ENCODE results near the gene CMTM8.

CMTM8 gene

DNA sequence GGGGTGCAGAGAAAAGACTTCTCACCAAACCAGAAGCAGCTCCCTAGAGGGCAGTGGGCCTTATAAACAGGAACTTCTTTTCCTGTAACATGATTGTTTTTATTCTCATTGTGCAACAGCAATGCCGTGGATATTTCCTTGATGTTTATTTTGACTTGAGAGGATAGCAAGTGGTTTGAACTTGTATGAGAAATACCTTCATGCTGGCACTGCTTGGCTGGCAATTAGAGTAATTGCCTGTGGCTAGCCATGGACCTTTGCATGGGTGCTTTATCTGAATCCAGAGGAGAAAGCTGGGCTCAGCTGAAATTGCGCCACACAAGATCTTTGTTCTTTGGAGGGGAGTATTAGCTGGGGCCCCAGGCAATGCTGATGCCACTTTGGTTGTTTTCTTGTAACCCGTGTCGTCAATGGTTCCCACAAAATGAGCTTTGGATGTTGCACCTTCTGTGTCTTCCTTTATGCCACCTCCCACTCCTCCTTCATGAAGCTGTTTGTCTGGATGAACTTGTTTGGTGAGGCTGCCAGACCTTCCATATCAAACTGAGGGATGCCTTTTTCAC lies 37.9 kb downstream of the CMTM8 start:
- intact Hi-C loops (cut with micrococcal nuclease), result no loop called here

DNA sequence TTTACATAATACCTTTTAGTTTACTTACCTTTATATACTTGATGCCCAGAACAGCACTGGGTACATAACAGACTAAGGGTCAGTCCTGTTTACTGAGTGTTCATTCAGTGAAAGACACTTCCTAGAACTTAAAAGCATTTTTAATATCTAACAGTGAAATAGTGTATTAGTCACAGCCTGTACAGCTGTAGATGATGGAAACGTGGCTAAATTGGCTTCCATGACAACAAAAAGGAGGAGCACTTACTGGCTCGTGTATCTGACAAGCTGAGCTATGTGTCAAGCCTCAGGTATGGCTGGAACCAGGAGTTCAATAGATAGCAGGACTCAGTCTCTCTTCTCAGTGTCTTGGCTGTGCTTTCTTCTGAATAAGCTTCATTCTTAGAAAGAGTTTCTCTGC lies 40.2 kb downstream of the CMTM8 start:
- peaks cover 17% of the 10 kb centered on the region for H3K4me1 Mint-ChIP-seq (ENCODE audit: low read depth)
- H3K4me3 Mint-ChIP-seq, result no peak overlapping the region
- H3K27me3 Mint-ChIP-seq, result peaks cover 1% of the 10 kb centered on the region
- H3K9me3 Mint-ChIP-seq, result no peaks in the 10 kb centered on the region
- H3K36me3 Mint-ChIP-seq (ENCODE audit: low read depth), result no peaks in the 10 kb centered on the region
- H3K27ac Mint-ChIP-seq, result no peak overlapping the region
- intact Hi-C loops (cut with micrococcal nuclease), result no loop called here

More for the DNA sequence above, 37.9 kb downstream of the CMTM8 start:
- no peak overlapping the region for H3K27ac Mint-ChIP-seq
- H3K4me3 Mint-ChIP-seq, result no peak overlapping the region
- H3K9me3 Mint-ChIP-seq, result no peaks in the 10 kb centered on the region
- H3K4me1 Mint-ChIP-seq (ENCODE audit: low read depth), result peaks cover 17% of the 10 kb centered on the region
- no peaks in the 10 kb centered on the region for H3K36me3 Mint-ChIP-seq (ENCODE audit: low read depth)
- no peaks in the 10 kb centered on the region for H3K27me3 Mint-ChIP-seq

DNA sequence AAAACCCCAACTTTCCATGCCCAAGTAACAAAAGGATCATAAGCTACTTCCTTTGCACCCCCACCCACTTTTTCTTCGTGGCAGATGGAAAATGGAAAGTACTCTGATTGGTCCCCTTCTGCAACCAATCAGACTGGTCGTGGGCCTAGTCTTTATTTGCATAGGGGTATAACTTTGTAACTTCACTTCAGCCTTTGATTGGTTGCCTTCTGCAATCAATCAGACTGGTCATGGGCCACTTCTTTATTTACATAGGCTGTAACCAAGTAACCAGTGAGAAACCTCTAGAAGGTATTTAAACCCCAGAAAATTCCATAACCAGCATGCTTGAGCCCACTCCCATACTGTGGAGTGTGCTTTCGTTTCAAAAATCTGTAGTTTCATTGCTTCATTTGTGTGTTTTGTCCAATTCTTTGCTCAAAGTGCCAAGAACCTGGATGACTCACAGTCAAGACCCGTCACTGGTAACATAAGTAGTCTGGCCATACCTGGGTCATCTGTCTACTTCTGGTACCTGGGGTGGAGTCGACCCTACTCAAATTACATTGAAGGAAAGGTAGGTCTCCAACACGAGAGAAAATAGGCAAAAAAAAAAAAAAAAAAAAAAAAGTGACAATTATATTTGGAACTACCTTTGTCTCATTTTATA lies 41.9 kb downstream of the CMTM8 start:
- no peak overlapping the region for H3K27ac Mint-ChIP-seq
- intact Hi-C loops (cut with micrococcal nuclease), result no loop called here
- no peaks in the 10 kb centered on the region for H3K9me3 Mint-ChIP-seq
- H3K36me3 Mint-ChIP-seq (ENCODE audit: low read depth), result no peaks in the 10 kb centered on the region
- H3K4me1 Mint-ChIP-seq (ENCODE audit: low read depth), result peaks cover 17% of the 10 kb centered on the region
- H3K4me3 Mint-ChIP-seq, result no peak overlapping the region
- peaks cover 1% of the 10 kb centered on the region for H3K27me3 Mint-ChIP-seq

DNA sequence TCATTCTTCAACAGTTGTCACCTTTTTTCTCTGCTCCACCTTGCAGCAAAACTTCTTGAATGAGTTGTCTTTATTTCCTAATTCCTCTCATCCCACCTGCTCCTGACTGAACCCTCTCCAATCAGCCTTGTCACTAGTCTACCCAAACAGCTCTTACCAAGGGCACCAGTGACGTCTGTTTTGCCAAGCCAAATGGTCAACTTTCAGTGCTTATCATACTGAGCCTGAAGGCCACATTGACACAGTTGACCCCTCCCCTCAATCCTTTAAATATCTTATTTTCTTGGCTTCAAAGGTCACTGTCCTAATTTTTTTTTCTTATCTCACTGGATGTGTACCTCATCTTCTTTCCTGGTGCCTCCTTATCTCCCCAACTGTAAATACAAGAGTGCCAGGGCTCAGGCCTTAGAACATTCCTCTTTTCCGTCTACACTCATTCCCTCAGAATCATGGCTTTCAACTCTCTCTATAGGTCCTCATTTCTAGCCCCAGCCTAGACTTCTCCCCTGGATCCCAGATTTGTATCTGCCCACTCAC lies 43.2 kb downstream of the CMTM8 start:
- Mint-ChIP-seq H3K27me3 (peaks cover 1% of the 10 kb centered on the region), H3K36me3 (ENCODE audit: low read depth) (no peaks in the 10 kb centered on the region), H3K4me1 (ENCODE audit: low read depth) (peaks cover 5% of the 10 kb centered on the region), H3K27ac (no peak overlapping the region), H3K9me3 (no peaks in the 10 kb centered on the region), H3K4me3 (no peak overlapping the region)
- intact Hi-C loops (cut with micrococcal nuclease), result no loop called here

DNA sequence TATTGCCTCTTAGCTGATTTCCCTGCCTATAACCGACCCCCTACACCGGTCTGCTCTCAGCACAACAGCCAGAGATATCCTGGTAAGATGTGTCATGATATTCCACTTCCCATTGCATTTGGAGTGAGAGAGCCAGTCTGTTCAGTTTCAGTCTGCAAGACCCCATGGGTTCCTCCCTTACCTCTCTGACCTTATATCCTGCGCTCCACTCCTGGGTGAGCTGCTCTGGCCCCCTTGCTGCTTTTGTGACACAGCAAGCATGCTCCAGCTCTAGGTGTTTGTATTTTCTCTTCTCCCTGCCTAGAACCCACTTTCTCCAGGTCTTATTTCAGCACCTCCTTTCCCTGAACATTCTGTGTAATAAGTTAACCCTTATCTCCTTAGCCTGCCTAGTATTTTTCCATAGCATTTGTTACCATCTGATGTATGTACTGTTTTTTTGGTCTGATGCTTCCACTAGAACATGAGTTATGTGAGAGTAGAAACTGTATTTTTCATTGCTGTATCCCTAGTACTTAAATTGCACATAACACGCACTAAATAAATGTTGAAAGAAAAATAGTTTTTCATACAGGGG lies 44.2 kb downstream of the CMTM8 start:
- no peaks in the 10 kb centered on the region for H3K36me3 Mint-ChIP-seq (ENCODE audit: low read depth)
- no peak overlapping the region for H3K27ac Mint-ChIP-seq

DNA sequence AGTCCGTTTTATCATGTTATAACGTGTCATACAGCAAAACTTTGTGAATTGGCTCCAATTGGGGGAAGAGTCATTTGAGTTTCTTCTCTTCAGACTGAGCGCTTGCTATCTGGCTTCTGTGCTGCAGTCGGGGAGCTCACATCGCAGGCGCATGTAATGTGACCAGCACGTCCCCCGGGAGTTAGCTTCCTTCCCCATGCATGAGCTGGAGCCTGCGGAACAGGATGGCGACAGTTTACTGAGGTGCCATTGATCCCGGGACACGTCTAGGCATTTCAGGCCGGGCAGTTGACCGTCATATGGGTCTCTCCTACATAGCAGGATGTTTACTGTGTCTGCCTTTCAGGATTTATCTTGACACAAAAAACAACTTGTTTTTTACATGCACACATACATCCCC lies 44.8 kb downstream of the CMTM8 start:
- Mint-ChIP-seq H3K36me3 (ENCODE audit: low read depth) (no peaks in the 10 kb centered on the region), H3K4me1 (ENCODE audit: low read depth) (no peaks in the 10 kb centered on the region), H3K9me3 (no peaks in the 10 kb centered on the region), H3K4me3 (no peak overlapping the region), H3K27ac (no peak overlapping the region), H3K27me3 (peaks cover 1% of the 10 kb centered on the region)
- intact Hi-C loops (cut with micrococcal nuclease), result no loop called here

More for the DNA sequence above, 44.2 kb downstream of the CMTM8 start:
- Mint-ChIP-seq H3K27me3 (peaks cover 1% of the 10 kb centered on the region), H3K9me3 (no peaks in the 10 kb centered on the region), H3K4me3 (no peak overlapping the region), H3K4me1 (ENCODE audit: low read depth) (no peaks in the 10 kb centered on the region)
- intact Hi-C loops (cut with micrococcal nuclease), result no loop called here

DNA sequence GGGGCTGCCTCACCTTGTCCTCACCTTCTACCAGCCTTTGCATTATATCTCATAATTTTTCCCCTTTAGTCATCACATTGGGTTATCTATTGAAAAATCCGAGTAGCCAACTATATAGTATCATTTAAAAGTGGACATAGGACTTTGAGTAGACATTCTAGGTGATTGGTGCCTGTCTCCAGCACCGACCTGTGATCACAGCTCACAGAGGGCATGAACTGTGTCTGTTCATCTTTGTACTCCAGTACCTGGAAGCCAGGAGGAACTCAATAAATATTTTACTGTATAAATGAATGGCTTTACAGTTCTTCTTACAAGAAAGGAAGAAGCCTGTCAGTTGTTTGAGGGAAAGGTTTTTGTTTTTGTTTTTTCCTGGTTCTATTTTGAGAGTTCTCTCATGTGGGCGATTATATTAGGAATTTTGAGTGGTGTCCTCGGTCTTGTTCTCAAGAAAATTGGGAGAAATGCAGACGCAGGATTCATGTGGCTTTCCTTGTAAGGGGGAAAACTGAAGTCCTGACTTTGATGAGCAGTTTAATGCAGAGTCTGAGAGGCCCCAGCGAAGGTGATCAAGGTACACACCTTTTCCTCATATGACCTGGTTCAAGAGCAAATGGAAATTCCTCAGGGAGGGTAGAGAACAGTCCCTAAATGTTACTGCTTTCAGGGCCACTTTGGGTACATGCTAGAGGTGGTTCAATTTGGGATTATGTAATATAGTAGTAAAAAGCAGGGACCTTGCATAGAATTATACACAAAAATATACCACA lies 46.1 kb downstream of the CMTM8 start:
- intact Hi-C loops (cut with micrococcal nuclease), result no loop called here
- Mint-ChIP-seq H3K36me3 (ENCODE audit: low read depth) (no peaks in the 10 kb centered on the region), H3K9me3 (no peaks in the 10 kb centered on the region), H3K27ac (no peak overlapping the region), H3K4me3 (no peak overlapping the region), H3K27me3 (peaks cover 1% of the 10 kb centered on the region), H3K4me1 (ENCODE audit: low read depth) (no peaks in the 10 kb centered on the region)

DNA sequence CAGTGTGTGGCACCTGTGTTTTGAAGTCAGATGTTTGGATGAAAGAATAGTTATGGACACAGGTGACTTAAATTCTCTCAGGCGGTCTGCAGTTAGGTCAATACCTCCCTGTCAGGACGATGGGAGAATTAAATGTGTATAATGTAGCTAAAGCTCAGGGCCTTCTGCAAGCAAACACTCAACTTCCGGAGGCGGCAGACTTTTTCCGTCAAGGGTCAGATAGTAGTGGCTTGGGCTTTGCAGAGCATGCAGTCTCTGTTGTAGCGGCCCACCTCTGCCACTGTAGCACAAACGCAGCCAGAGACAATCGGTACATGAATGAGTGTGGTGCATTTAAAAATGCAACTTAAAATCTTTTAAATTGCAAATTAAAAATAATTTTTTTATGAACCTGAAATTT lies 47.4 kb downstream of the CMTM8 start:
- no peak overlapping the region for H3K27ac Mint-ChIP-seq
- H3K4me3 Mint-ChIP-seq, result no peak overlapping the region
- no peaks in the 10 kb centered on the region for H3K36me3 Mint-ChIP-seq (ENCODE audit: low read depth)
- intact Hi-C loops (cut with micrococcal nuclease), result no loop called here
- no peaks in the 10 kb centered on the region for H3K4me1 Mint-ChIP-seq (ENCODE audit: low read depth)
- H3K27me3 Mint-ChIP-seq, result peaks cover 1% of the 10 kb centered on the region
- no peaks in the 10 kb centered on the region for H3K9me3 Mint-ChIP-seq

DNA sequence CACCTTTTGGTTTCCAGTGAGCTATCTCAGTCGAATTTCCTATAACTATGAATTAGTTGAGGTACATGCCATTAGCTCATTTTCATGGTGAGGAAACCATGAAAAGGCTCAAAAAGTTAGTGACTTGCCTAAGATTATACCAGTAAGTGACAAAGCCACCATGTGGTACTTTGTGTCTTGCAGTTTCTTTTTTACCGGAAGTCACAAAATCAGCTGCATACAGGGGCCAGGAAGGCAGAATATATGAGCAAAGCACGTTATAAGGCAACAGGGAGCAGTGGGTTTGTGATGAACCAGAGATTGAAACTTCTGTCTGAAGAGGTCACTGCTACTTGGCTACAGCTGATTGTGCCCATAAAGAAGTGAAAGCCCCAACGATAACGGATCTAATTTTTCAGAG lies 50.3 kb downstream of the CMTM8 start:
- intact Hi-C loops (cut with micrococcal nuclease), result no loop called here
- Mint-ChIP-seq H3K36me3 (ENCODE audit: low read depth) (no peaks in the 10 kb centered on the region), H3K4me1 (ENCODE audit: low read depth) (no peaks in the 10 kb centered on the region)

DNA sequence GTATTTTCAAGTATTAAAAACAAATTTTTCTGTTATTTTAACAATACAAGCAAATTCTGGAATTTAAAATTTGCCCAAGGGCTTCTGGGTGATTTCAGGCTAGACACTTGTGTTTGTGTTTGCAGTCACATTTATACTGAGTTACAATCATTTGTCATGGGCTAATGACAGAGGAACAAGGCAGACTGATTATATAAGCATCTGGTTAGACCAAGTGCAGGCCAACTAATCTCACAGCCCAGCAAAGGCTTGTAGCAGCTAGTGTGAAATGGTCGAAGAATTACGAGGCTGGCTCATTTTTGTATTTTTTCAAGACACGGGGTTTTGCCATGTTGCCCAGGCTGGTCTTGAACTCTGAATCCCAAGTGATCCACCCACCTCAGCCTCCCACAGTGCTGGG lies 52.1 kb downstream of the CMTM8 start:
- no peaks in the 10 kb centered on the region for H3K9me3 Mint-ChIP-seq
- H3K36me3 Mint-ChIP-seq (ENCODE audit: low read depth), result no peaks in the 10 kb centered on the region
- H3K27me3 Mint-ChIP-seq, result no peaks in the 10 kb centered on the region
- intact Hi-C loops (cut with micrococcal nuclease), result loop anchor here (10.0 kb wide), 1 partner anchor 374 kb away; no protein-coding TSS in a partner anchor
- H3K27ac Mint-ChIP-seq, result no peak overlapping the region
- no peaks in the 10 kb centered on the region for H3K4me1 Mint-ChIP-seq (ENCODE audit: low read depth)
- H3K4me3 Mint-ChIP-seq, result no peak overlapping the region

More for the DNA sequence above, 50.3 kb downstream of the CMTM8 start:
- H3K27me3 Mint-ChIP-seq, result no peaks in the 10 kb centered on the region
- no peaks in the 10 kb centered on the region for H3K9me3 Mint-ChIP-seq
- H3K4me3 Mint-ChIP-seq, result no peak overlapping the region
- no peak overlapping the region for H3K27ac Mint-ChIP-seq

DNA sequence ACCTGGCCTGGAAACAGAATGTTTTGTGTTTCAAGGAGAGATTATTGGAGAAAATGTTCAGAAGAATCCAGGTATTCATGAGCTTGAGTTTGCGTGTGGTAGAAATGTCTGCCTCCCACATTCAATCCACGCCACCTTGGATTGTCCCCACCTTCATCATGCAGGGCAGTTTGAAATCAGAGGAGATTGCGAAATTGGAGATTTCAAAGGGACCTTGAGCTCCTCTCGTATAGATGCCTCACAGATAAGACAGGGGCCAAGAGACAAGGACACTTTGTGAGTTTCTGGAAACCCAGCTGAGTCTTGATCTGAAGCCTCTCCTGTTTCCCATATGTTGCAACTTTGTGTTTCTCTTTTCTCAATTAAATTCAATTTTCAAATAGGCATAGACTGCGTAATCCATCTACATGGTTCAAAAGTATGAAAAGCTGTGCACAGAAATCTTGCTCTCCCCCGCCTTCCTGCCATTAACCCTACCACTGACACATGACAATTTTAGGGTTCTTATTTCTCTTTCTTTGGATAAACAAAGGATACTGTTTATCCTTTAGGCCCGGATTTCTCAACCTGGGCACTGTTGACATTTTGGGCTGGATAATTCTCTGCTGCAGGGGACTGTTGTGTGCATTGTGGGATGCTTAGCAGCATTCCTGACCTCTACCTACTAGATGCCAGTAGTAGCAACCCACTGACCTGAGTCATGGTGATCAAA lies 53.8 kb downstream of the CMTM8 start:
- H3K27ac Mint-ChIP-seq, result no peak overlapping the region
- no peaks in the 10 kb centered on the region for H3K27me3 Mint-ChIP-seq
- peaks cover 5% of the 10 kb centered on the region for H3K4me1 Mint-ChIP-seq (ENCODE audit: low read depth)
- H3K4me3 Mint-ChIP-seq, result no peak overlapping the region
- intact Hi-C loops (cut with micrococcal nuclease), result loop anchor here (10.0 kb wide), 1 partner anchor 373 kb away; no protein-coding TSS in a partner anchor
- no peaks in the 10 kb centered on the region for H3K9me3 Mint-ChIP-seq
- no peaks in the 10 kb centered on the region for H3K36me3 Mint-ChIP-seq (ENCODE audit: low read depth)

DNA sequence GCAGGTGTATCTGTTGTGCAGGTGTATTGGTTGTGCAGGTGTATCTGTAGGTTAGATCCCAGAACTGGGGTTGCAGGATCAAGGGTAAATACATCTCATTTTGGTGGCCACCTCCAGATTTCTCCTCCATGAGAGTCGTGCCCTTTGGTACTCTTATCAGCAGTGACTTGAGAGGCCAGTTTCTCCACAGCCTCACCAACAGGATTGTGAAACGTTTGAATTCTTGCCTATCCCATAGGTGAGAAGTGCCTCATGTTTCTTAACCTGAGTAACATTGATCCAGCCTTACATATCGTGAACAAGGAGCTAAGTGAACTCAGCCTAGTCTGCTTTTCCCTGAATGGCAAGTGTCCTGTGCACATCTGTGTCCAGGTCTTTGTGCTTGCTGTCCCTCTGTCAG lies 55.4 kb downstream of the CMTM8 start:
- Mint-ChIP-seq H3K27me3 (no peaks in the 10 kb centered on the region), H3K4me3 (no peak overlapping the region), H3K36me3 (ENCODE audit: low read depth) (no peaks in the 10 kb centered on the region), H3K27ac (no peak overlapping the region), H3K9me3 (no peaks in the 10 kb centered on the region), H3K4me1 (ENCODE audit: low read depth) (peaks cover 5% of the 10 kb centered on the region)
- intact Hi-C loops (cut with micrococcal nuclease), result loop anchor here (10.0 kb wide), 1 partner anchor 371 kb away; no protein-coding TSS in a partner anchor

All from dendritic cell treated with granulocyte-macrophage colony-stimulating factor and Interleukin-4, amounts not matched to agents 40 ng/mL and 50 ng/mL, for 4 days (primary cell).